Fibroblast of mammary gland (primary cell): ENCODE results near the gene ANKRD9.

Experiments used
- DNase-seq: peaks from one replicate; pipeline ENCODE4 v3.0.0-alpha.2; 2010; ENCODE audit warnings: low read depth
- H3K4me3 ChIP-seq: 2 replicates; pipeline ENCODE4 v1.5.1; 2011; ENCODE audit warnings: low read depth, mild to moderate bottlenecking, low read length, moderate library complexity; ENCODE audit not compliant: control insufficient read depth
- CTCF ChIP-seq: conservative IDR thresholded peaks from 2 replicates; pipeline ENCODE4 v1.5.1; 2011; ENCODE audit warnings: low read depth, low read length, inconsistent platforms; ENCODE audit not compliant: control insufficient read depth, insufficient read depth

The ANKRD9 gene

GRCh38 chr14:102514987-102515733 lies 5.6 kb upstream of the ANKRD9 start:
- no peak overlapping the region for H3K4me3 ChIP-seq
- TF ChIP-seq CTCF = no peak
- DNase-seq = no peak

GRCh38 chr14:102513899-102514772 lies 4.6 kb upstream of the ANKRD9 start:
- no peak for TF ChIP-seq CTCF
- H3K4me3 ChIP-seq = no peak overlapping the region
- no peak for DNase-seq

GRCh38 chr14:102512793-102513300 lies 3.3 kb upstream of the ANKRD9 start:
- TF ChIP-seq CTCF = no peak
- no peak overlapping the region for H3K4me3 ChIP-seq
- no peak for DNase-seq

GRCh38 chr14:102511538-102511937 lies 2.0 kb upstream of the ANKRD9 start:
- TF ChIP-seq CTCF = no peak
- no peak for DNase-seq
- H3K4me3 ChIP-seq = no peak overlapping the region

- DNase-seq = no peak
- no peak for TF ChIP-seq CTCF
- peak overlapping the region; percentile 60 for H3K4me3 ChIP-seq
Observed at GRCh38 chr14:102510616-102511520, 1.3 kb upstream of the ANKRD9 start.
